Activated T-helper 2 cell treated with anti-CD3 and anti-CD28 coated beads, Interferon-gamma antibody, Interleukin-2, Interleukin-4, amounts not matched to agents 10 μg/mL and 5 μg/mL and 100 μg/mL, durations not matched to agents 14 hours and 24 hours and 36 hours (primary cell): ENCODE data around the gene MYOC. TPM values are rescaled to one million over a fixed set of nuclear protein-coding genes. Genes with fewer than 3 reads are reported as not detected.

ENCODE experiments used
- DNase-seq: peaks from one replicate; pipeline ENCODE4 v3.0.0; 2021; ENCODE audit warnings: low spot score
- H3K27ac Mint-ChIP-seq: one replicate; pipeline ENCODE4 v1.8.0; 2021; ENCODE audit warnings: mixed read lengths
- H3K27me3 Mint-ChIP-seq: one replicate; pipeline ENCODE4 v1.8.0; 2021; ENCODE audit warnings: low read depth, mixed read lengths
- H3K36me3 Mint-ChIP-seq: one replicate; pipeline ENCODE4 v1.8.0; 2021; ENCODE audit warnings: low read depth, mixed read lengths
- H3K4me1 Mint-ChIP-seq: one replicate; pipeline ENCODE4 v1.8.0; 2021; ENCODE audit warnings: low read depth, mixed read lengths
- H3K4me3 Mint-ChIP-seq: one replicate; pipeline ENCODE4 v1.8.0; 2021; ENCODE audit warnings: low read depth, mild to moderate bottlenecking, moderate library complexity, mixed read lengths
- H3K9me3 Mint-ChIP-seq: one replicate; pipeline ENCODE4 v1.8.0; 2021; ENCODE audit warnings: mixed read lengths
- intact Hi-C: fragments of 100-400 bp; cut with micrococcal nuclease; formaldehyde crosslinking; loops from one replicate; pipeline ENCODE4 v1.15.1; 2023
- total RNA-seq: library from RNA; stranded (reverse); gene quantifications from 2 replicates; pipeline ENCODE4 v1.2.3, GENCODE V29; 2022

The MYOC gene
- total RNA-seq, 1 donor from 2014 or later, result not detected

DNA sequence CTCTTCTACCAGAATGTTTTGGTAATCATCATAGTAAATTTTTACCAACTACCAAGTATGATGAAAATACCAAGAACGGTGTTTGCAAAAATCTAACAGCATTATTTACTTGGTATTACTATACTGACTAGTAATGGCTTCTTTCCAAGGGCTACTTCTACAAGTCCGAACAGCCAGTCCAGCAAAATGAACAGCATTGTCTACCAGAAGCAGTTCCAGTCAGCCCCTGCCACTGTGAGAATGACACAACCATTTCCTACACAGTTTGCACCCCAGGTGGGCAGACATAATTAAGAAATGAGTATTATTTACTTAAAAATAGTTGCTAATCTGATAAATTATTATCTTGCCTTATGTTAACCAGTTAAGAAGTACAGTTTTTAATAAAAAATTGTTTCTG, 64.3 kb downstream of the MYOC start:
- Mint-ChIP-seq H3K4me1 (peaks cover 11% of the 10 kb centered on the region), H3K27me3 (no peaks in the 10 kb centered on the region), H3K27ac (no peak overlapping the region), H3K4me3 (no peak overlapping the region), H3K9me3 (no peaks in the 10 kb centered on the region), H3K36me3 (peaks cover 80% of the 10 kb centered on the region)
- intact Hi-C loops, result loop anchor here (5.0 kb wide), 1 partner anchor 36 kb away; no protein-coding TSS in a partner anchor
- no peak for DNase-seq

DNA sequence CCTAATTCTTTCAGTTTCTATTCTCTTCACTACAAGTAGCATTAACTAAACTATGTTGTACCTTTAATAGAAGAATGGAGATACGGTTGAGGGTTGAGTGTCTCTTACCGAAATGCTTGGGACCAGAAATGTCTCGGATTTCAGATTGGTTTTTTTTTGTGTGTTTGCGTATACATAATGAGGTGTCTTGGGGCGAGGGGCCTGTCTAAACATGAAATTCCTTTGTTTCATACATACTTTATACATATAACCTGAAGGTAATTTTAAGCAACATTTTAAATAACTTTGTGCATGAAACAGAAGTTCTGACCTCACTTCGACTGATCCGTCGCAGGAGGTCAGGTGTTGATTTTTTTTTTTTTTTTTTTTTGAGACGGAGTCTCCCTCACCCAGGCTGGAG, 66.8 kb downstream of the MYOC start:
- Mint-ChIP-seq H3K9me3 (no peaks in the 10 kb centered on the region), H3K27ac (no peak overlapping the region), H3K4me1 (peaks cover 23% of the 10 kb centered on the region), H3K27me3 (no peaks in the 10 kb centered on the region), H3K4me3 (no peak overlapping the region), H3K36me3 (peaks cover 80% of the 10 kb centered on the region)
- intact Hi-C loops, result loop anchor here (5.0 kb wide), 1 partner anchor 33 kb away; no protein-coding TSS in a partner anchor
- DNase-seq, result no peak

Other genes with a start within 250 kb of the MYOC start
- 269 and 286 TPM in 2 replicates for gene PRRC2C, start 167.2 kb downstream of the MYOC start, total RNA-seq
- 0.14 TPM in 1 of 2 replicates, not detected in the other for gene MYOCOS, start 30.4 kb downstream of the MYOC start, total RNA-seq
- gene VAMP4, start 89.4 kb upstream of the MYOC start, total RNA-seq, result 10.2 and 11.8 TPM in 2 replicates
- gene METTL13, start 129.0 kb upstream of the MYOC start, total RNA-seq, result 50.0 and 53.6 TPM in 2 replicates
- gene DNM3, start 188.8 kb upstream of the MYOC start, total RNA-seq, result 0.37 and 0.41 TPM in 2 replicates